CD4-positive, alpha-beta T cell (primary cell): Measurements from ENCODE around the gene CORIN. TPM values are rescaled to one million over a fixed set of nuclear protein-coding genes. Genes with fewer than 3 reads are reported as not detected.

Experiments used
- ATAC-seq: fragments of 200-7000 bp; cut with Tn5 transposase; one replicate; pipeline ENCODE4 v1.10.0; 2022; ENCODE audit warnings: mild to moderate bottlenecking; ENCODE audit not compliant: poor library complexity
- CTCF ChIA-PET: fragments of 350-600 bp; sonication (Branson Sonifier 250); formaldehyde crosslinking; loops from one replicate; lab custom pipeline; 2021; ENCODE audit warnings: antibody characterized with exemption, inconsistent platforms; lab: Charles Lee
- POLR2A ChIA-PET: fragments of 350-600 bp; sonication (Branson Sonifier 250); formaldehyde crosslinking; loops from one replicate; lab custom pipeline; 2021; ENCODE audit warnings: antibody characterized with exemption, inconsistent platforms; lab: Charles Lee
- DNase-seq, 14 experiments: peaks; one replicate each; pipeline ENCODE4 v3.0.0-alpha.2; 2013 to 2020; ENCODE audit warnings: mixed read lengths in 2 of 14
- H3K27ac ChIP-seq, 2 donors: one replicate each; pipeline versions ENCODE4 v1.5.1 to v1.7.0; 2013; ENCODE audit warnings: low read length in 2 of 2, low read depth in 1 of 2, mild to moderate bottlenecking in 1 of 2
- H3K27me3 ChIP-seq, 2 experiments: 1 replicate in 1 of 2; 2 replicates in 1 of 2; pipeline versions ENCODE4 v1.6.1 to v1.7.0; 2013; ENCODE audit warnings: low read length in 2 of 2, control low read depth in 1 of 2, mild to moderate bottlenecking in 1 of 2, moderate library complexity in 1 of 2; ENCODE audit not compliant: insufficient read depth in 2 of 2, control insufficient read depth in 1 of 2
- H3K36me3 ChIP-seq: one replicate; pipeline ENCODE4 v1.6.1; 2013; ENCODE audit warnings: low read length, control low read depth; ENCODE audit not compliant: insufficient read depth
- H3K4me1 ChIP-seq: one replicate; pipeline ENCODE4 v1.6.1; 2013; ENCODE audit warnings: low read length, control low read depth; ENCODE audit not compliant: insufficient read depth
- H3K4me3 ChIP-seq: one replicate; pipeline ENCODE4 v1.5.1; 2013; ENCODE audit warnings: mild to moderate bottlenecking, low read length, moderate library complexity
- H3K9me3 ChIP-seq, 2 experiments: 1 replicate in 1 of 2; 2 replicates in 1 of 2; pipeline versions ENCODE4 v1.6.1 to v1.7.0; 2013; ENCODE audit warnings: low read length in 2 of 2, mild to moderate bottlenecking in 2 of 2, control low read depth in 1 of 2, moderate library complexity in 1 of 2; ENCODE audit not compliant: control insufficient read depth in 1 of 2, insufficient read depth in 1 of 2
- H3K27ac Mint-ChIP-seq: one replicate; pipeline ENCODE4 v1.8.0; 2020; ENCODE audit warnings: mixed read lengths
- H3K27me3 Mint-ChIP-seq: one replicate; pipeline ENCODE4 v1.8.0; 2021; ENCODE audit warnings: mixed read lengths
- H3K36me3 Mint-ChIP-seq: one replicate; pipeline ENCODE4 v1.8.0; 2021; ENCODE audit warnings: low read depth, mixed read lengths
- H3K4me1 Mint-ChIP-seq: one replicate; pipeline ENCODE4 v1.8.0; 2021; ENCODE audit warnings: low read depth, mixed read lengths
- H3K4me3 Mint-ChIP-seq: one replicate; pipeline ENCODE4 v1.8.0; 2020; ENCODE audit warnings: mild to moderate bottlenecking, mixed read lengths
- H3K9me3 Mint-ChIP-seq: one replicate; pipeline ENCODE4 v1.8.0; 2020; ENCODE audit warnings: mixed read lengths
- CTCF ChIP-seq: fragments of 200-600 bp; IDR thresholded peaks from one replicate; pipeline ENCODE4 v1.8.0; 2022; ENCODE audit warnings: antibody characterized with exemption, mild to moderate bottlenecking
- intact Hi-C, 2 experiments: fragments of 100-400 bp; cut with DNase I in 1 of 2; cut with micrococcal nuclease in 1 of 2; formaldehyde crosslinking; loops; one replicate each; pipeline versions ENCODE4 v1.15.1 to v1.9.0; 2023 to 2025; cut with DNase I, micrococcal nuclease
- total RNA-seq, 174 experiments: library from RNA in 2 of 174; stranded (reverse) in 2 of 174; gene quantifications; one replicate each; pipeline ENCODE4 v1.2.3 and lab custom pipeline; 2021 to 2026

The CORIN gene
- total RNA-seq, 2 experiments from 2014 or later, result 0.14 TPM; not detected in 1

GRCh38 chr4:47747846-47748494 is 89.9 kb downstream of the CORIN start:
- no peak for DNase-seq

GRCh38 chr4:47747211-47747610 is 90.7 kb downstream of the CORIN start:
- Histone ChIP-seq H3K9me3 (no peaks in the 10 kb centered on the region), H3K4me1 (no peaks in the 10 kb centered on the region), H3K4me3 (no peak overlapping the region), H3K27ac (no peak overlapping the region), H3K27me3 (peaks cover 0 to 4% of the 10 kb centered on the region in 2 experiments), H3K36me3 (no peaks in the 10 kb centered on the region)
- no peak for TF ChIP-seq CTCF
- Mint-ChIP-seq H3K4me1 (no peaks in the 10 kb centered on the region), H3K36me3 (no peaks in the 10 kb centered on the region), H3K4me3 (no peak overlapping the region), H3K27ac (no peak overlapping the region), H3K27me3 (peaks cover 12% of the 10 kb centered on the region), H3K9me3 (peaks cover 3% of the 10 kb centered on the region)
- CTCF ChIA-PET, result interaction anchor here (0.8 kb wide), 1 partner anchor 9 kb away, joined by 3 read pairs; no protein-coding TSS in a partner anchor
- POLR2A ChIA-PET, result no interaction called here
- intact Hi-C loops, result no loop called here
- no peak for DNase-seq
- ATAC-seq, result no peak

More at GRCh38 chr4:47747846-47748494, 89.9 kb downstream of the CORIN start:
- H3K4me3 Mint-ChIP-seq, result no peak overlapping the region
- Histone ChIP-seq H3K4me3 (no peak overlapping the region), H3K36me3 (no peaks in the 10 kb centered on the region), H3K4me1 (no peaks in the 10 kb centered on the region), H3K27ac (no peak overlapping the region), H3K9me3 (peaks cover 0 to 2% of the 10 kb centered on the region in 2 experiments), H3K27me3 (peaks cover 0 to 4% of the 10 kb centered on the region in 2 experiments)
- no peaks in the 10 kb centered on the region for H3K36me3 Mint-ChIP-seq
- intact Hi-C loops, result no loop called here
- H3K9me3 Mint-ChIP-seq, result peaks cover 5% of the 10 kb centered on the region
- CTCF ChIA-PET, result interaction anchor here (0.8 kb wide), 1 partner anchor 8 kb away, joined by 3 read pairs; no protein-coding TSS in a partner anchor
- no peak overlapping the region for H3K27ac Mint-ChIP-seq
- POLR2A ChIA-PET, result no interaction called here
- no peak for ATAC-seq
- no peaks in the 10 kb centered on the region for H3K4me1 Mint-ChIP-seq
- no peak for TF ChIP-seq CTCF
- peaks cover 17% of the 10 kb centered on the region for H3K27me3 Mint-ChIP-seq

- H3K27ac ChIP-seq, result no peak overlapping the region
- peaks cover 8% of the 10 kb centered on the region for H3K27me3 Mint-ChIP-seq
- H3K4me3 ChIP-seq, result no peak overlapping the region
- CTCF ChIA-PET, result no interaction called here
- H3K4me3 Mint-ChIP-seq, result no peak overlapping the region
- DNase-seq (no peak), ATAC-seq (no peak)
- POLR2A ChIA-PET, result no interaction called here
- intact Hi-C loops, result no loop called here
- H3K9me3 Mint-ChIP-seq, result peaks cover 3% of the 10 kb centered on the region
- TF ChIP-seq CTCF, result no peak
- no peaks in the 10 kb centered on the region for H3K4me1 Mint-ChIP-seq
- no peak overlapping the region for H3K27ac Mint-ChIP-seq
- H3K36me3 ChIP-seq, result no peaks in the 10 kb centered on the region
- H3K4me1 ChIP-seq, result no peaks in the 10 kb centered on the region
- H3K9me3 ChIP-seq, result no peaks in the 10 kb centered on the region
- peaks cover 0 to 4% of the 10 kb centered on the region in 2 experiments for H3K27me3 ChIP-seq
- no peaks in the 10 kb centered on the region for H3K36me3 Mint-ChIP-seq
These were observed 91.7 kb downstream of the CORIN start for GRCh38 chr4:47746122-47746521.
